Stimulated activated CD8-positive, alpha-beta memory T cell treated with anti-CD3 and anti-CD28 coated beads, Interleukin-4, amount 100 ng/mL, for 48 hours (primary cell): Measurements from ENCODE around the gene PRR30.
A peak's percentile ranks its signal among the peaks of the same experiment; 100 is the strongest.

ENCODE experiments used
- DNase-seq: peaks from one replicate; pipeline ENCODE4 v3.0.0-alpha.2; 2020

PRR30 gene

GRCh38 chr2:27152796-27153464, 13.7 kb upstream of the PRR30 start:
- DNase-seq, result no peak

DNA sequence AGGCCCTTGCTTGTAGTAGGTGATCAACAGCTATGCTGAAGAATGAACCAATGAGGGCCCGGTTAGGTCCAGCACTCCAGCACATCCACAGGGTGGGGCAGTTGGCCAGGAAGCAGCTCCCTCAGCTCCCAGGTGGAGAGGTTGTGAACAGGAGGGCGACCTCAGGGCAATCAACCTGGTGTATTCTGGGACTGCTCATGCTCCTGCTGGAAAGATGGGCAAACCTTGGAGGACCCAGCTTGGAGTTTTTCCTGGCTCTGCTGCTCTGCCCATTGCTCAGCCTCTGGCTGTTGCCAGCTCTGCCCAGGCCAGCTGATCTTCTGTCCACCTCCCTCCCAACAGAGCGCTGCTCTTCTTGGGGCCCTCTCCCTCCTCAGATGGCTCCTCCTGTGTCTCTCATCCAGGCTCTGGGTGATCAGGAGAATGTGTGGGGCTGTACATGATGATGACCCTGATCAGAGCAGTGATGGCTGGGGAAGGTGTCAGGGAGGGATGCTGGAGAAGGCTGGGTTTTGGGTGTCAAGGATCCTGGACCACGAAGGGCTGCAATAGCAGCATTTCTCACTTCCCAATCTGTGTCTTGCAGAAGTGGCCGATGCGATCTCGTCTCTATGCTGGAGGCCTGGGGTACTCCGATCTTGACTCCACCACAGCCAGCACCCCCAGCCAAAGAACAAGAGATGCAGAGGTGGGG, 13.0 kb upstream of the PRR30 start:
- no peak for DNase-seq

- DNase-seq, result no peak
Measured at GRCh38 chr2:27150639-27151230, 11.5 kb upstream of the PRR30 start.

DNA sequence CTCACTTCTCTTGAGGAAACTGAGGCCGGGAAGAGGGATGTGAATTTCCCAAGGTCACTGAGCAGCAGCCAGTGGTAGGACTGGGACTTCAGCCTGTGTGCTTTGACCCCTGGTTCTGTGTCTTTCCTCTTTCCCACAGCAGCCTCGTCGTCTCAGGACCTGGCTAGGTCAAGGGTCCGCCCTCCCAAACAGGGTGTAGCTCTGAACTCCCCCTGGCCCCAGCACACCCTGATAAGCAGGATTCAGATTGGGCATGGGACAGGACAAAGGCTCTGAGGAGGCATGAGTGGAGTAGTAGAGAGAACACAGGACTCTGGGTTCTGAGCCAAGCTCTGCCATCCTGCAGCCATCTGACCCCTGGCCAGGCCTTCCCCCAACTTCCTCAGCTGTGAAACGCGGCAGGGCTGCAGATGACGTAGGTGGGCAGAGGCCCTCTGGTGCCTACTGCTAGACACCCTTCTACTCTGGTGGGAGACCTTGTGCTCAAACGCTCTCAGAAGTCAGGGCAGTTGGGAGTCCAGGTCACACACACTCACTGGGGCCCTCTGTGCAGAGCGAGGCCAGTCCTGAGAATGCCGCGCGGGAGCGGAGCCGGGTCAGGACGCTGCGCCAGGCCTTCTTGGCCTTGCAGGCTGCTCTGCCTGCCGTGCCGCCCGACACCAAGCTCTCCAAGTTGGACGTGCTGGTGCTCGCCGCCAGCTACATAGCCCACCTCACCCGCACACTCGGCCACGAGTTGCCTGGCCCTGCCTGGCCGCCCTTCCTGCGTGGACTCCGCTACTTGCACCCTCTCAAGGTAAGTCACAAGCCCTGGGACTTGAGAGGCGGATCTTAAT, 10.6 kb upstream of the PRR30 start:
- DNase-seq, result no peak

GRCh38 chr2:27148801-27149439, 9.7 kb upstream of the PRR30 start, which contains the start of gene TCF23:
Gene TCF23, plus strand, starts transcription at chr2:27149004. Its CDS starts 130 bp downstream, at chr2:27149134.
- DNase-seq, result no peak

GRCh38 chr2:27147935-27148334, 8.7 kb upstream of the PRR30 start:
- DNase-seq, result no peak

DNA sequence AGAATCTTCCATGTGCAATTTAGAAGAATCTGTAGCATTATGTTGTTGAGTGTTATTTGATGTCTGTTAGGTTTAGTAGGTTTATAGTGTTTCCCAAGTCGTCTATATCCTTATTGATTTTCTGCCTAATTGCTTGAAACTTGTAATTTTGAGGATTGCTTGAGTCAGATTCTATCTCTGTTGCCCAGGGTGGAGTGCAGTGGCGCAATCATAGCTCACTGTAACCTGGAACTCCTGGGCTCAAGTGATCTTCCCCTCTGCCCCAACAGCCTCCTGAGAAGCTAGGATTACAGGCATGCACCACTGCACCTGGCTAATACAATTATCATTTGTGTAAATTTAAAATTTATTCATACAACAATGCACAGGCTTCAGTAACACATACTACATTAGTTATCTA, 6.5 kb upstream of the PRR30 start:
- DNase-seq, result no peak

GRCh38 chr2:27143285-27143684, 4.1 kb upstream of the PRR30 start:
- no peak for DNase-seq

GRCh38 chr2:27138111-27138510, 1.1 kb downstream of the PRR30 start:
- no peak for DNase-seq

- no peak for DNase-seq
Measured at GRCh38 chr2:27137322-27137935, 1.8 kb downstream of the PRR30 start.

- no peak for DNase-seq
Measured at GRCh38 chr2:27136751-27137150, 2.5 kb downstream of the PRR30 start.

DNA sequence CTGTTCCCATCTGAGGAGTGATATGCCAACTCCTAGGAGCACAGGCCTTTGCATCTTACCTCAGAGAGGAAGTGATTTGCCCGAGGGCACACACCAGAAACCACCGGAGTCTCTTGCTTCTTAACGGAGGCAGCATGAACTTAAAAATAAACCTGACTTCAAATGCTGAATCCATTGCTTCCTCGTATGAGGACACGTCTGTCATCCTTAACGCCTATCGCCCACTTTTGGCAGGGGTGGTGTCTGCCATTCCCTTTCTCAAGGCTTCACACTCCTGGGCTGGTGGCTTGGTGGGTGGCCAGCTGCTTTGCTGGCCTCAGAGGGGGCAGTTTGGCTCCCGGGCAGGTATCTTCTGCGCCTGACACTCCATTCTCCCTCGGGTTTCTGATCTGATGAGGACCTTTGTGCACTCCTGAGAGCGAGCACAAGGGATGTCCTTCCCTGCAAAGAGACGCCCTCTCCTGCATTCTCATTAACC, 3.7 kb downstream of the PRR30 start:
- no peak for DNase-seq

- no peak for DNase-seq
Measured at GRCh38 chr2:27134781-27135477, 4.3 kb downstream of the PRR30 start.

DNA sequence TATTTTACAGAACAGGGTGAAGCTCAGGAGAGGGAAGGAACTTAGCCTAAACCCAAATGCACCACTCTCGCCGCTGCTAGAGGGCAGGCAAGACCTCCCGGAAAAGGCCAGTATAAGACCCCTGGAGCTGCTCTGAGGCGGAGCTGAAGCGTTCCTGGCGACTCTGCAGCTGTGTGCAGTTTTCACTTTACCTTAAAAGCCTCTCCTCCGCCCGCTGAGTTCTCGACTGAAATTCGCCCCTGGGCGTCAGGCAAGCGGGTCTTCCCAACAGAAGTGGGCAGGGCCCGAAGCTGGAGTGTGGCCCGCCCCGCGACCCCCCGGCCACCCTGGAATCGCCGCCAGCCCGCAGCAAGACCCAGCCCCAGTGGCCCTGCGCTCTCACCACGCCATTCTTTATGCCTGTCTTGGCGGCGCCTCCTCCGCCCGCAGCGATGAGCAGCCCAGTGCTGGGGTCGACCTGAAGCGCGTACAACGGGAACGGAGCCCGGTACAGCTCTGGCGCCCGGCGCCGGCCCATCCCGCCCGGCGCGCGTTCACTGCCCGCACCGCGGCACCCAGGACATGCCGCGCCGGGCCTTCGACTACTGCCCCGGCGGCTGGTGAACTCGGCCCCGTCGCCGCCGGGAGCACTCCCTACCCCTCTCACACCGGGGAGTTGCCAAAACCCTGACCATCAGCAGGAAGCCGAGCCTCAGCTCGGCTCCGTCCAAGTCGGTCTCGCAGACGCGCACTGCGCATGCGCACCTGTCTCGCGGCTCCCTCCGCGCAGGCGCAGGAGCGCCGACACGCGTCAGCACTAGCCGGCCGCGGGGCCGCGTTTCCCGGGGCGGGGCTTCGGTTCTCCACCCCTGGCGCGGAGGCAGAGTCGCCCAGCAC, 5.1 kb downstream of the PRR30 start, which contains the start of gene PREB:
PREB (minus strand) TSS at position 732 of the 876 bp plus-strand sequence; CDS start at position 517, 215 bp downstream.
- peak; percentile 99 for DNase-seq

- peak; percentile 49 for DNase-seq
Measured at GRCh38 chr2:27133195-27133875, 5.9 kb downstream of the PRR30 start.

GRCh38 chr2:27131429-27131828, 7.8 kb downstream of the PRR30 start:
- DNase-seq, result no peak

DNA sequence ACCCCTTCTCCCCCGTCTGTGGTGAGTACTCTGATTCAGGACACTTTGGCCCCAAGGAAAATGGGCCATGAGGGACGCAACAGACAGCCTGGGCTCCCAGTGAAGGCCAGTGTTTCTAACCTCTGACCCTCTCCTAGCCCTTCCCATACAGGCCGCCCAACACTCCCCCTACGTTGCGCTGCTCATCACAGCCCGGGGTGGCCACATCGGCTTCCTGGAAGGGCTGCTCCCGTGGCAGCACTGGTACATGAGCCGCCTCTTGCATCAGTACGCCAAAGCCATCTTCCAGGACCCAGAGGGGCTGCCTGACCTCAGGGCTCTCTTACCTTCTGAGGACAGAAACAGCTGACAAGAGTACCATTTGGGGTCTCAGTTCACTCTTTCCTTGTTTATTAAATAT, 8.8 kb downstream of the PRR30 start:
- DNase-seq, result no peak

GRCh38 chr2:27128668-27129571, 10.3 kb downstream of the PRR30 start:
- DNase-seq, result no peak
